HUES48 (cell line): ENCODE measurements around the gene SAMD13.

Source experiments
- H3K27ac ChIP-seq: one replicate; pipeline ENCODE4 v1.7.0; 2013; ENCODE audit warnings: low read depth, low read length, inconsistent platforms
- H3K27me3 ChIP-seq: 2 replicates; pipeline ENCODE4 v1.6.1; 2013; ENCODE audit warnings: mild to moderate bottlenecking, low read length; ENCODE audit not compliant: control insufficient read depth, insufficient read depth
- H3K36me3 ChIP-seq: 2 replicates; pipeline ENCODE4 v1.6.1; 2013; ENCODE audit warnings: low read length; ENCODE audit not compliant: control insufficient read depth, insufficient read depth
- H3K4me1 ChIP-seq: 2 replicates; pipeline ENCODE4 v1.6.1; 2013; ENCODE audit warnings: mild to moderate bottlenecking, low read length; ENCODE audit not compliant: control insufficient read depth, insufficient read depth
- H3K4me3 ChIP-seq: 2 replicates; pipeline ENCODE4 v1.5.1; 2013; ENCODE audit warnings: mild to moderate bottlenecking, low read depth, low read length
- H3K9ac ChIP-seq: 2 replicates; pipeline ENCODE4 v1.6.1; 2013; ENCODE audit warnings: mild to moderate bottlenecking, low read depth, low read length, moderate library complexity
- H3K9me3 ChIP-seq: 2 replicates; pipeline ENCODE4 v1.6.1; 2013; ENCODE audit warnings: low read length; ENCODE audit not compliant: control insufficient read depth, insufficient read depth

The SAMD13 gene

DNA sequence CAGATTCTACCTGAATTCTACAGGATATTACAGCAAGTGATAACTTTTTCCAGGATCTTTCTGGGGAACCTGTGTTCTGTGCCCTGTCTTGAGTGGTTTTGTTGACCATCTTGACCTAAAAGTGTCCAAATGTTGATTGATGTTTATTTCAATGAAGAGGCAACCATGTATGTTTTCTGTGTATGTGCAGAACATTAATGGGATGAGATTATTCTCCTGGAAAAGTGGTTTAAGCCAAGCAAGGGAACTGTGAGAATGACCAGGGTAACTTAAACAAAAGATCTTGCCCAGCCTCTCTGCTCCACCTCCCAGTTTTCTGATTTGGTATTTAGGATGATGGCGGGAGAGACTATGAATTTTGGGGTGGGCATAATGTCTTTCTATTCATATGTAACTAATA, 1.0 kb upstream of the SAMD13 start:
- peaks cover 3% of the 10 kb centered on the region; the same call in 1 of the 2 replicates for H3K9me3 ChIP-seq
- no peaks in the 10 kb centered on the region for H3K36me3 ChIP-seq
- H3K4me1 ChIP-seq, result peaks cover 49% of the 10 kb centered on the region
- H3K27me3 ChIP-seq, result no peaks in the 10 kb centered on the region
- no peak overlapping the region for H3K4me3 ChIP-seq
- H3K9ac ChIP-seq, result no peak overlapping the region
- no peak overlapping the region for H3K27ac ChIP-seq

DNA sequence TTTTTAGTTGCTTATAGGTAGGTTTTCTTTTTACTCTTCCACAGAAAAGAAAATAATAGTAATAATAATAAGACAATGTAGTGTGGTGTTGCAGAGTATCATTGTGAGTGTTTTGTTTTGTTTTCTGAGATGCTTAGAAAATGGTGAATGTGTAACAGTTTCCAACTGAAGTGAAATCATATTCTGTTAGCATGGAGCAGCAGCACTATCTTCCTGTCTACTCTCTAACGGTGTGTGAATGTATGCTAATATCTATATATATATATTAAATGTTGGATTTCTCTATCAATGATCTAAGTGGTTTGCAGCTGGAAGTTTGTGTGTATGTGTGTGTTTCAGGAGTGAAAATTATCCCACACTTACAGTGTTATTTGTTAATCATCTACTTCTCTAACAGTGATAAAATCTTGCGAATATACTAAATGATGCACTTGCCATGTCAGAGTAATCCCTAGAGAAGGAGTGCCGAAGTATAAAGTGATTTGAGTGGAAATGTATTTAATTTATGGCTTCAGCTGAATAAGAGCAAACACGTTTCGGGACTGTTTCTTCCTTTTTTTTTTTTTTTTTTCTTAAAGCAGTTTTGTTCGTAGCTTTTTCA, 377 bp downstream of the SAMD13 start:
- no peaks in the 10 kb centered on the region for H3K27me3 ChIP-seq
- no peaks in the 10 kb centered on the region for H3K9me3 ChIP-seq
- no peak overlapping the region for H3K9ac ChIP-seq
- no peak overlapping the region for H3K4me3 ChIP-seq
- H3K36me3 ChIP-seq, result no peaks in the 10 kb centered on the region
- H3K4me1 ChIP-seq, result peaks cover 49% of the 10 kb centered on the region
- no peak overlapping the region for H3K27ac ChIP-seq

DNA sequence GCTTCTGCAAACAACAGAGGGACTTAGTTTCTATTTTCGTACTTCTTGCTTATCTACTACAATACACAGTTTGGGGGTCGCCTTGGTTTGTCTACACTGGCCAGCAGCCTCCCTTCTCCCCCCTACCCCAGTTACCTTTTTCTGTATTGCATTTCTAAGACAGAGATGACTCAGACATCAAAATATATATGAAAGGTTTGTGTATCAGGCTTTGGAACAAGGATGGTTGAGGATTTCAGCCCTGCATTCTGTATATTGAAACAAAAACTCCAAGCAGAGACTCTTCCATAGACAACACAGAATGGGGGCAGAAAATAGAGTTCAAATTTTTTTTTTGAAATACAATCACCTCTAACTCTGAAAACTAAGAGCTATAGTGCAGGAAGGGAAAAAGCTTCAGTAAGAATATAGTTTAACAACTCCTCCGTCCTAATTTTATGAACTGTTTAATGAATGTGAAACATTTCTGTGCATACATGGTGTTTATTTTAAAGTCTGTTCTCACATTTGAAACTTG, 1.9 kb downstream of the SAMD13 start:
- H3K4me1 ChIP-seq, result peaks cover 44% of the 10 kb centered on the region
- no peaks in the 10 kb centered on the region for H3K36me3 ChIP-seq
- peak overlapping the region; percentile 82 for H3K27ac ChIP-seq
- H3K27me3 ChIP-seq, result no peaks in the 10 kb centered on the region
- no peaks in the 10 kb centered on the region for H3K9me3 ChIP-seq
- peak overlapping the region; percentile 39; the same call in 1 of the 2 replicates for H3K9ac ChIP-seq
- peak overlapping the region; percentile 51 for H3K4me3 ChIP-seq

DNA sequence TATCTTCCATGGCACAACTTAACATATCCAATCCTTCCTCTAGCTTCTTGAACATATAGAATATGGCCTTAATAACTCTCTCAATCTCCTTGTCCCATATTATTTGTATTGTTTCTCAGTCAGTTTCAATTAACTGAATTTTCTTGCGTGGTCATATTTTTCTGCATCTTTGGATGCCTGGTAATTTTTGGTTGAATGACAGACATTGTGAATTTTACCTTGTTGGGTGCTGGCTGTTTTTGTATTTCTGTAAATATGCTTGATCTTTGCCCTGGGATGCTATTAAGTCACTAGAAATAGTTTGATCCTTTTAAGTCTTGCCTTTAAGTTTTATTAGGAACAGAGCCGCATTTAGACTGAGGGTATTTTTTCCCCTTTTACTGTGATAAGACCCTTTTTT, 5.9 kb downstream of the SAMD13 start:
- H3K27ac ChIP-seq, result no peak overlapping the region
- peaks cover 13% of the 10 kb centered on the region for H3K4me1 ChIP-seq
- no peak overlapping the region for H3K4me3 ChIP-seq
- no peak overlapping the region for H3K9ac ChIP-seq
- no peaks in the 10 kb centered on the region for H3K36me3 ChIP-seq
- H3K9me3 ChIP-seq, result no peaks in the 10 kb centered on the region
- H3K27me3 ChIP-seq, result no peaks in the 10 kb centered on the region

DNA sequence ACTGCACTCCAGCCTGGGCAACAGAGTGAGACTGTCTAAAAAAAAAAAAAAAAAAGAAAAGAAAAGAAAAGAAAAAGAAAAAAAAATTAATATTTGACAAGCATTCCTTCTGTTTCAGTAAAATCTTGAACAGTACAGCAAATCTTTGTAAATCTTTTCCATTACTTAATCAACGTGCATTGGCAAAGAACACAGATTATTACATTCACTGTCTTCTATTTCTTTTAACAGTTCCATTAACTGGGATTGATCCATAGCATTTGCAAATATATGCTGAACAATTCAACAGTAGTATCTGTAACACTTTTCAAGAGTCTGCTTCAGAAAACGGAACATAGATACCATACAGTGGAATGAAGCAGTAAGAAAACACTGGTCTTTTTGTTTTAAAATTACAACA, 9.8 kb downstream of the SAMD13 start:
- no peak overlapping the region for H3K27ac ChIP-seq
- H3K9ac ChIP-seq, result no peak overlapping the region
- H3K4me1 ChIP-seq, result no peaks in the 10 kb centered on the region
- no peaks in the 10 kb centered on the region for H3K9me3 ChIP-seq
- no peak overlapping the region for H3K4me3 ChIP-seq
- H3K27me3 ChIP-seq, result no peaks in the 10 kb centered on the region
- H3K36me3 ChIP-seq, result no peaks in the 10 kb centered on the region

DNA sequence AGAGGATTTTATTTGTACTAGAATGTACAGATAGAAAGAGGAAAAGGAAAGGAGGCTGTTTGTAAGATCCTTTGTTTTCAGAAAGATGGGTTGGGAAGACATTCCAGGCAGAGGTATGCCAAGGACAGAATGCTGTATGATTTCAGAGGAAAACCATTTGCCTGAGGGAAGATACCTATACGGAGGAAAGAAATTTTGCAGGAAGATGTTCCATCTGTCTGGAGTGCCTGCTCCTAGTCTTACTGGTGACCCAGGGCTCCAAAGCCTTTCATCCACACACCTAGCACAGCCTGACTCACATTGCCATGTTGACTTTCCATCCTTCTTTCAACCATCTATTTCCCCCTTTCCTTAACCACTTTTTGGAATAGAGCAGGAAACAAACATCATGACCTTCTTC, 18.2 kb downstream of the SAMD13 start:
- no peak overlapping the region for H3K9ac ChIP-seq
- H3K27me3 ChIP-seq, result no peaks in the 10 kb centered on the region
- H3K36me3 ChIP-seq, result no peaks in the 10 kb centered on the region
- H3K4me1 ChIP-seq, result no peaks in the 10 kb centered on the region
- H3K27ac ChIP-seq, result no peak overlapping the region
- no peak overlapping the region for H3K4me3 ChIP-seq
- H3K9me3 ChIP-seq, result no peaks in the 10 kb centered on the region

DNA sequence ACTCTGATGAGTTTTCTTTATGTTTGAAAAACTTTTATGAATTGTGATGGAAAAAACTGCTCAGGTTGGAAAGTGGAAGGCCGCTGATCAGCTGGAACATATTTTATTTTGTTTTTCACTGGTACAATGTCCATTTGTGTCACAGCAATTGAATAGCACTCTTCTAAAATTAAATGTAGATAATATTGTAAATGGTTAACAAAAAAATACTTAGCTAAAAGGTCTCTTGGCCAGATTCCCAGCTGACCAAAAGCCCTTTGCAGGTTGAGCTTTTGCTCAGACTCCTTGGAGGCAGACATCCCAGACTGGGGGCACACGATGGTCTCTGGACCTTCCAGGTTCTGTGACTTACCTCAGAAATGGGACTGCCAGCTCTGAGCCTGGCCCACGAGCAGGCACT, 26.3 kb downstream of the SAMD13 start:
- H3K27me3 ChIP-seq, result no peaks in the 10 kb centered on the region
- H3K27ac ChIP-seq, result no peak overlapping the region
- H3K4me3 ChIP-seq, result no peak overlapping the region
- no peak overlapping the region for H3K9ac ChIP-seq
- no peaks in the 10 kb centered on the region for H3K9me3 ChIP-seq
- 0 out of 2 replicates have a peak, but pooled peaks cover 7% of the 10 kb centered on the region for H3K4me1 ChIP-seq
- H3K36me3 ChIP-seq, result no peaks in the 10 kb centered on the region

DNA sequence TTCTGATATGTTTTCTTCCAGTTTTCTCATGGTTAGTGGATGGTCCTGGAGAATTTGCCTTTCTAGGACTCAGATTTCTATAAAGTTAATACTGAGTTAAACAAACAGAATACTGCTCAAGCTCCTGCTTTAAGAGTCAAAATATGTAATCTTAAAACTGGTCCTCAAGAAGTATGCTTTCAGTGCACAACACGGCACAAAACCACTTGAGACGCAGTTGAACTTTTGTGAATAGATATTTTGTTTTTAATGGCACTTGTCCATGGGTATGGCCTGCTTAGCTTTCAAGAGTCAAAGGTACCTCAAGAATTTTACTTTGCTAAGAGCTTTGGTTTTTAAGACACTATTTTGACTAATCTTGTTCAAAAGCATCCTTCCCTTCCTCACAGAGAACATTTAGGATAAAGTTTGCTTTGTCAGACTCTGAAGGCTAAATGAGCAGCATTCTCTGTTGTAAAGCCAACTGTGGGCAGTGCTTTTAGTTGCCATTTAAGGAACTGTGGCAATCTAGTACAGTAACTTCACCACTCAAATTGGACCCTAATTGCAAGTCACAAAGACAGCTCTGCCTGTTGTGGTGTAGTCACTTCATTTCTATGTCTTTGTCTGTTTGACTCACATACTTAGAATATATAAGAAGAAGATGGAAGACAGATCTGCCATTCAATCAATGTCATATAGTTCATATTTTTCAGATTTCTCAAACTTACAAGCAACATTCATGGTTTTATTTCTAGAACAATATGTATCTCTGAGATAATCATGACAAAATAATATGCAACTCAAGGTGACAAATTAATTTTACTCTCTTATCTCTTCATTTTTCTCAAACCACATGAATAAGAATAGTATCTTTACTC, 28.8 kb downstream of the SAMD13 start:
- Histone ChIP-seq H3K27me3 (no peaks in the 10 kb centered on the region), H3K27ac (no peak overlapping the region), H3K4me1 (0 out of 2 replicates have a peak, but pooled peaks cover 7% of the 10 kb centered on the region), H3K36me3 (no peaks in the 10 kb centered on the region), H3K4me3 (no peak overlapping the region), H3K9me3 (no peaks in the 10 kb centered on the region), H3K9ac (no peak overlapping the region)

DNA sequence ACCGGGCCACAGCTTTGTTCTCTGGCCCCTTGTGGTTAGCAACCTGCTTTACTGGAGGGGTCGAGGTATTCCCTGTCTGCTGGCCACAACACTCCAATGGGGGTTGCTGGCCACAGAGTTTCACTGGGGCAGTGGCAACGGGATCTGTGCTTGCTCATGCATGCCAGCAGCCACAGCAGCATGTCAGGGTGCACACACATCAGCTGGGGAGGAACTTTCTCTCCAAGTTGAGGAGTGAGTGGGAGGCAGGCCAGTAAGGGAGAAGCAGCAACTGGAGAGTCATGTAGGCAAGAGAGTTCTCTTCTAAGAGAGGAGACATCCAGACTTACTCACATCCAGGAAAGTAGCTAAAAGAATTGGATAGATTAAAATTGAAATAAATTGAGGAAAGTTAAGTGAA, 38.0 kb downstream of the SAMD13 start:
- Histone ChIP-seq H3K27ac (no peak overlapping the region), H3K27me3 (no peaks in the 10 kb centered on the region), H3K36me3 (no peaks in the 10 kb centered on the region), H3K9ac (no peak overlapping the region), H3K4me3 (no peak overlapping the region), H3K4me1 (no peaks in the 10 kb centered on the region), H3K9me3 (peaks cover 4% of the 10 kb centered on the region)

DNA sequence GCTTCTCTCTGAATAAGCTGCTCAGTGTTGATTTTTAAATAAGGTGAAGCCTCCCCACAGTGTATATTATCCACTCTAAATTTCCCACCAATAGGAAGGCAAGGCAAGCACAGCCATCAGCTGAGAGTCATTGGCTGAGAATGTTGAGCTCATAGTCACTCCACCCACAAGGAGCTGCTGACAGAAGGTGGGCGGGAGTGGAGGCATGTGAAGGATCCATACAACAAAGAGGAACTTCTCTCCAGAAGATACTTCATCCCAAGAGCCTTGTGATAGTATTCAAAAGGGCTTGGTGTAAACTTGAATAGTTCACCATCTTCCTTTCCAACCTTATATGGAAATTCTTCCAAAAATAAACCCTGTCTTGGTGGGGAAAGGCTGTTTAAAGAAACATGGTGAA, 42.8 kb downstream of the SAMD13 start:
- H3K27me3 ChIP-seq, result no peaks in the 10 kb centered on the region
- H3K9me3 ChIP-seq, result no peaks in the 10 kb centered on the region
- H3K9ac ChIP-seq, result no peak overlapping the region
- H3K36me3 ChIP-seq, result no peaks in the 10 kb centered on the region
- no peak overlapping the region for H3K4me3 ChIP-seq
- no peaks in the 10 kb centered on the region for H3K4me1 ChIP-seq
- no peak overlapping the region for H3K27ac ChIP-seq

DNA sequence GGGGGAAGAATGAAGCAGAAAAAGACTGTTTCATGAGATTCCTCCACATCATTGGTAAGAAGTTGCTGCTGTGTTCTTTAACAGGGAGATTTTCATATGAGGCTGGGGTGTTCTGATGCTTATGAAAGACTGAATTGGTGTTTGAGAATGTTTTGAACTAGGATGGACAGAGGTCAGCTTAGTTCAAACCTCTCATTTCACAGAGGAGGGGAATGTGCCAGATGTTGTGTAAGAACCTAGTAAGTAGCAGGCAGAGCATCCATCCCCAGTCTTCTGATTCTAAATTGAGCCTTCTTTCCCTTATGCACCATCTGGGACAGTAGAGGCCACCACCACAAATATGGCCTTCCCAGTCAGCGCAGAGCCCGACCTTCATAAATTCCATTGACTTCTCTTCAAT, 43.7 kb downstream of the SAMD13 start:
- Histone ChIP-seq H3K27ac (no peak overlapping the region), H3K4me3 (no peak overlapping the region), H3K9ac (no peak overlapping the region), H3K27me3 (no peaks in the 10 kb centered on the region), H3K9me3 (no peaks in the 10 kb centered on the region), H3K4me1 (no peaks in the 10 kb centered on the region), H3K36me3 (no peaks in the 10 kb centered on the region)
